GM13977 (cell line): ENCODE results near the gene FSTL5.

ENCODE experiments used
- DNase-seq: peaks from one replicate; pipeline ENCODE4 v3.0.0; 2012; ENCODE audit warnings: low spot score
- in situ Hi-C: fragments of 300-500 bp; cut with MboI; formaldehyde crosslinking; loops from one replicate; pipeline ENCODE4 v1.12.0; 2022; ENCODE audit warnings: low sequenced_read_pairs, low pct_unique_long_range_greater_than_20kb, mixed read lengths, inconsistent platforms; ENCODE audit not compliant: unreplicated experiment
- TF ChIP-seq, protein P1 (sequence below): IDR thresholded peaks from 2 replicates; pipeline ENCODE4 v1.5.1; 2012; ENCODE audit warnings: mild to moderate bottlenecking, control low read depth; ENCODE audit not compliant: insufficient read depth; ENCODE audit errors: extremely low read depth, missing control alignments

The FSTL5 gene

DNA sequence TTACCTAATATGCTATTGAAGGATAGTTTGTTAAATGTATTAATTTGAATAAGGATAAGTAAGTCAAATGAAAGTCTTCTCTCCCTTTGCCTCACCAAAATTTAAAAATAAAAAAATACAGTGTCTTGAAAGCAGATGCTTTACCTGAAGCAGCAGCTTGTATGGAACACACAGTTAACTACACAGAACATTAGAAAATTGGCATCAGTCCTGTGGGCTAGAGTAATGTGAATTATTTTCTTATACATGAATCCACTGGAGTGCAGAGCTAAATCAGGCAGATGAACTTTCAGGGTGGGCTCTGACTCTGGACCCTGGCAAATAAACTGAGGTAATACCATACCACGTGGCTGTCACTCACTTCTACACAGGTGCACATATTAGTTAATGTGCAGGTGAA is 348.0 kb downstream of the FSTL5 start:
- TF ChIP-seq, protein P1, sequence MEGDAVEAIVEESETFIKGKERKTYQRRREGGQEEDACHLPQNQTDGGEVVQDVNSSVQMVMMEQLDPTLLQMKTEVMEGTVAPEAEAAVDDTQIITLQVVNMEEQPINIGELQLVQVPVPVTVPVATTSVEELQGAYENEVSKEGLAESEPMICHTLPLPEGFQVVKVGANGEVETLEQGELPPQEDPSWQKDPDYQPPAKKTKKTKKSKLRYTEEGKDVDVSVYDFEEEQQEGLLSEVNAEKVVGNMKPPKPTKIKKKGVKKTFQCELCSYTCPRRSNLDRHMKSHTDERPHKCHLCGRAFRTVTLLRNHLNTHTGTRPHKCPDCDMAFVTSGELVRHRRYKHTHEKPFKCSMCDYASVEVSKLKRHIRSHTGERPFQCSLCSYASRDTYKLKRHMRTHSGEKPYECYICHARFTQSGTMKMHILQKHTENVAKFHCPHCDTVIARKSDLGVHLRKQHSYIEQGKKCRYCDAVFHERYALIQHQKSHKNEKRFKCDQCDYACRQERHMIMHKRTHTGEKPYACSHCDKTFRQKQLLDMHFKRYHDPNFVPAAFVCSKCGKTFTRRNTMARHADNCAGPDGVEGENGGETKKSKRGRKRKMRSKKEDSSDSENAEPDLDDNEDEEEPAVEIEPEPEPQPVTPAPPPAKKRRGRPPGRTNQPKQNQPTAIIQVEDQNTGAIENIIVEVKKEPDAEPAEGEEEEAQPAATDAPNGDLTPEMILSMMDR = no peak
- DNase-seq = no peak
- in situ Hi-C loops = no loop called here

DNA sequence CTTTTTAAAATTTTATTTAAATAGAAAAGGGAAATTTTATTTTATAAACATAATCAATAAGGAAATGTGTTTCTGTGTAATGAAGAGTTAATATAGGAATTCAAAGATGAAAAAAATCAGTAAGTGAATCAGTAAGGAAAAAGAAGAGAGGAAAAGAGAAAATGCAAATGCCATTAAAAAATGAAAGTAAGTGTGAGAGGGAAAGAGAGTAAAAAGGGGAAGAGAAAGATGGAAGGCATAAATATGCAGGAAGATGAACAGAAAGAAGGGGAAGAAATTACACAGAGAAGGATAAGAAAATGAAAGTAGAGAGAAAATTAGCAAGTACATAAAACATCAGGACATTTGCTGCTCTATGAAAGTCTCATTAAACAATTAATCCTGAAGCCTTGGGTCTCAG is 349.9 kb downstream of the FSTL5 start:
- in situ Hi-C loops = no loop called here
- no peak for DNase-seq
- TF ChIP-seq, protein P1 = no peak

DNA sequence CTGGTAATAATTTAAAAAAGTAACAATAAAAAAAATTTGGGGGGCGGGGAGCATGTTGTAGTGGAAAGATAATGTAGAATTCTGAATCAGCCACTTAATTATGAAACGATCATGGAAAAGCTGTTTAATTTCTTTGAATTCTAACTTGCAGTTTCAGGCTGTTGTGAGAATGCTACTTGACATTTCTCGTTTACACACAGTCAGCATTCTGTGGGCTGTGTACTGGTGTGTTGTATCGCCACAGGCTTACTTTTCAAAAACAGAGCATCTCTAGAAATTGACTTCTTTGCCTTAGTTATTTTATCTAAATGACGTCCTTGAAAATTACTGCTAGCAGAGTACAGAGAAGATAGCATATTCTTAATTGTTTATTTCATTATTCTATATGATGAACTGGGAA is 350.4 kb downstream of the FSTL5 start:
- in situ Hi-C loops = no loop called here
- TF ChIP-seq, protein P1 = no peak
- no peak for DNase-seq

DNA sequence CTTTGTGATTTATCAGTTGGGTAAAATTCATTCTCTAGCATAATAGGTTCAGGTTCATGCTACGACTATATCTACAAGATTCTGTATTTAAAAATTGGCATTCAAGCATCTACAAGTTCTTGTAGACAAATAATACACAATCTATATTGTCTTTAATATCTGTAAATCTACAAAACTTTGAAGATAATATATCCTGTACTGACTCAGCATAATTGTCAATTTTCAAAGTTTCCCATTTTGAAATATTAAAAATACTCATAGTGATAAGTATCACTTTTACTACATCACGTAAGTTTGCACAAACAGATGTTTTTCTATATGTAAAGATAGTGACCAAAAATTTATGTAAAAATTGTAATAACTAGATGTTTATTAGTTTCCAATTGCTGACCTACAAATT is 360.6 kb downstream of the FSTL5 start:
- DNase-seq = no peak
- TF ChIP-seq, protein P1 = no peak
- in situ Hi-C loops = no loop called here

DNA sequence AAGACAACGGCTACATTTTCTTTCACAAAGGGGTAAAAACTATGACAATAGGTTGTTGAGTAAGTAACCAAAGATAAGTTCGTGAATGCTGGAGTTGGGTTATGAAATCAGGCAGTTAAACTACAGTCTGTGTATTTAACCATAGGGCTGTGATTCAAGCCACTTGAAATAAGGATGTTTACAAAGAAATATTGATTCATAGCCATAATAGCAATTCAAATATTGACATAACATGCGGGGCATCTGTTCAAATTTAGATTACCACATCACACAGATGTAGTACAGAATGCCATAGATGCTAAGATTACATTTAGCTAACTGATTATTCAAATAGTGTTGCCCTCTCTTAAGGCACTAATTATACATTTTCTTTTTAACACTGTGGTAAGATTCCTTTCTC is 364.1 kb downstream of the FSTL5 start:
- DNase-seq = no peak
- TF ChIP-seq, protein P1 = no peak
- in situ Hi-C loops = no loop called here

DNA sequence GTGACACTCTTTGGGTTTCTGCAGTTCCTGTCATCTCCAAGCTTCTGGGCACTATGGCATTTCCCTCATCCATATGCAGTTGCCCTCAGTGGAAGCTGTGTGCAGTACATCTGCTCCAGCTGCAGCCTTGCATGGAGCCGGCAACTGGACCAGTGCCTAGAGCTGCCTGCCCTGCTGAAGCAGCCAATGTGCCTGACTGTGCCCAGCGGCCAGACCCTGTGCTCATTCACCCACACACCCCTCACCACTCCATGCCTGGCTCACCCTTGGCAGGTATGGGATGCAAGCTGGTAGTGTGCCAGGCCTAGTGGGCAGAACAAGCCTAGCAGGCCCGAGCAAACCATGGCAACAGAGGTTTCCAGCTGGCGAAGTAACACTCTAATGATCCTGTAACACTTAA is 370.8 kb downstream of the FSTL5 start:
- DNase-seq = no peak
- TF ChIP-seq, protein P1 = no peak
- in situ Hi-C loops = no loop called here

DNA sequence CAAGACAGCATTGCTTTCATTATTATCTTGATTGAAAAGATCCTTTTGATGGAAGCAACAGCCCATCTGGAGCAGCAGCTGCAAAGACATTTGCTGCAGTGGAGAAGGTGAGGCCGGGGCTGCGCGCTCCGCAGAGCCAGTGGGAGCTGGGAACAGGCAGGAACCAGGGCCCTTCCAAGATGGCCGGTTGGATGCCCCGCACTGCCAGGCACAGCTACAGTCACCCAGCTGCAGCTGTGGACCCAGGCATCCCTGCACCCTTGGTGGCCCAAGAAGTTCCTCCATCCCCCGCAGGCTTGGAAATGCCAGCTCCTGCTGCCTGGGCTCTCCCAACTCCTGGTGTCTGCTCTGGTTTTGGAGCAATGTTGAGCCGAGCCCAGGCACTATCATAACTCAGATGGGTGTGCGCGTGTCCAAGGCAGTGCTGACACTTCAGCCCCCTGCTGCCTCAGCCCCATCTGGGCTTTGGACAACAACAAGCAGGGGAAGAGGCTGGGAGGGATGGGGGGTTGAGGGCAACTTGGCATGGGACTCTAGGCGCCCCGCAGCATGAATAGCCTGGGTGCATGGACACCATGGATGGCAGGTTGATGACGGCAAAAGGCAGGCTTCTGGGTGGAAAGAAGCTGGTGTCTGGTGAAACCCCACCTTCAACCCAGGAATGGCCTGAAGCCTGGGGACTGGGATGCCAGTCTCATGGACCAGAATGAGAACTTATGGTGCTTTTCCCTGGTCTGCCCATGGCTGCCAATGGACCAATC is 371.8 kb downstream of the FSTL5 start:
- in situ Hi-C loops = no loop called here
- no peak for DNase-seq
- TF ChIP-seq, protein P1 = no peak
